Uterus (tissue), 4 donors: Measurements from ENCODE around the gene JMJD6. TPM values are rescaled to one million over a fixed set of nuclear protein-coding genes. Genes with fewer than 3 reads are reported as not detected.

Experiments used
- DNase-seq, 2 donors: peaks; one replicate each; pipeline ENCODE4 v3.0.0-alpha.2; 2019 to 2020
- H3K27ac ChIP-seq, 2 donors: fragments of 200-600 bp; sonication (generic); 1 replicate in 1 of 2; 2 replicates in 1 of 2; pipeline ENCODE4 v1.5.1; 2016 to 2018
- H3K27me3 ChIP-seq, 2 donors: fragments of 200-600 bp; sonication (generic); one replicate each; pipeline ENCODE4 v1.5.1; 2018 to 2019; ENCODE audit warnings: control low read depth in 1 of 2
- H3K36me3 ChIP-seq, 2 donors: fragments of 200-600 bp; sonication (generic); one replicate each; pipeline ENCODE4 v1.5.1; 2019; ENCODE audit warnings: control low read depth in 1 of 2
- H3K4me1 ChIP-seq, 2 donors: fragments of 200-600 bp; sonication (generic); one replicate each; pipeline ENCODE4 v1.5.1; 2018 to 2019; ENCODE audit warnings: control low read depth in 1 of 2
- H3K4me3 ChIP-seq, 2 donors: fragments of 200-600 bp; sonication (generic); 1 replicate in 1 of 2; 2 replicates in 1 of 2; pipeline ENCODE4 v1.5.1; 2018 to 2019; ENCODE audit warnings: mild to moderate bottlenecking in 1 of 2
- H3K9me3 ChIP-seq, 2 donors: fragments of 200-600 bp; sonication (generic); one replicate each; pipeline ENCODE4 v1.5.1; 2019; ENCODE audit warnings: control low read depth in 1 of 2
- POLR2A ChIP-seq, 2 donors: fragments of 450-650 bp; IDR thresholded peaks; one replicate each; pipeline ENCODE4 v1.6.1; 2016; ENCODE audit warnings: antibody characterized with exemption in 2 of 2, mild to moderate bottlenecking in 1 of 2, moderate library complexity in 1 of 2
- intact Hi-C: fragments of 100-400 bp; cut with DNase I; formaldehyde crosslinking; loops from one replicate; pipeline ENCODE4 v1.15.1; 2023; ENCODE audit warnings: low total_unique reads
- total RNA-seq, 4 donors: library from RNA; depleted of rRNA in 3 of 4; stranded (reverse); fragments of >200 nt in 3 of 4; gene quantifications; one replicate each; pipeline versions ENCODE4 v1.1.0 to v1.2.4, GENCODE V29; 2014 to 2023
- TF ChIP-seq, protein P1 (sequence below), 4 experiments: fragments of 200-600 bp in 2 of 4; fragments of 450-650 bp in 2 of 4; sonication (generic) in 2 of 4; IDR thresholded peaks; one replicate each; pipeline ENCODE4 v1.5.1; 2016 to 2019; ENCODE audit warnings: antibody characterized with exemption in 4 of 4, mild to moderate bottlenecking in 2 of 4, moderate library complexity in 1 of 4
- donor health status: DM: yes; HTN: yes; CAD: no.

JMJD6 gene
- total RNA-seq, 4 donors from 2014 or later = 5.9 to 40.8 (median 21.2) TPM

DNA sequence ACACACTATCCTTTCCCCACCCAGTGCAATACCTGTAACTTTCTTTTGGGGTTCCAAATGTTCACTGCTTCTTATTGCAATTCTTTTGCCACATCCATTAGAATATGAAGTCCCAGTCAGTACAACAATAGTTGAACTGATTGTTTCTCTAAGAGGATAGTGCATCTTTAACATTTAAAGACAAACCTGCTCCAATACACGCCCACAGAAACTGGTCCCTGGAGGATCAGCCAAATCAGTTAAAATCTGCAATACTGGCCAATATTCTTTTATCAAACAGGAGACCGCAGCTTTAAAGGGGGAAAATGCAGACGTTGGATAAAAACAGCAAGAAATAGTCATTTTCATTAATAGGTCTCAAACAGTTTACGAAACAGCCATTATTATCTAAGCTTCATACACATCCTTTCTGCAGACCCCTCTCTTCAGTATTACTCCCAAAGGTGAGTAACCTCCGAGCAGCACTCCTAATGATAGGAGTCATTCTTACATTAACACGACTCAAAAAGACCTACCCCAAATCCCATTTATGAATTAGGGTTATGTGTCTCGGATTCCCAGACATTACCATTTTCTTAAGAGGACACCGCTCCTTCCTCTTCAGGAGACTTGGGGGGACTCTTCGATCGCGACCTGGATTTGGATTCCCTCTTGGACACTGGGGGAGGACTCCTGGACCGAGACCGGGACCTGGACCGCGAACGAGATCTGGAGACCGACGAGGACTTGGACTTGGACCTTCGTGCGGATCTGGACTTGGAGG is 9.4 kb upstream of the JMJD6 start:
- H3K27ac ChIP-seq = peak overlapping the region; percentile 100
- intact Hi-C loops = no loop called here
- no peaks in the 10 kb centered on the region for H3K36me3 ChIP-seq

DNA sequence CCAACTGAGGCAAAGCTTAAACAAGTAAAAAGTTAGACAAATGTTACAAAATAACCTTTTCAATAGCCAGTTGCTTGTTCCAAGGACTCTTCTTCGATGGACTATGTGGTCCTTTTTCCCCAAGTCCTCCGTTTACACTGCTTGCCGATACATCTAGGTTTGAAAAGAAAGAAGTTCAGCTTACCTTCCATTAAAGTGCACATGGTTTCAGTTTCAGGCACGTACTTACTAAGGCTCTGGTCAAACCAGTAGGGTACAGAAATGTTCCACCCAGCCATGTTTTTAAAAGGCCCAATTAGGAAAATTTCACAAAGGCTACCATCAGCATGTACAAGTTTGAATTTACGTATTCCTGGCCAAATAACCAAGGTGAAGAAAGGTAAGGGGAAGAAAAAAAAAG is 8.6 kb upstream of the JMJD6 start:
- peaks cover 14% of the 10 kb centered on the region in 2 donors for H3K4me1 ChIP-seq
- peak overlapping the region; percentile 100 for H3K27ac ChIP-seq
- intact Hi-C loops = no loop called here
- no peaks in the 10 kb centered on the region for H3K27me3 ChIP-seq
- no peaks in the 10 kb centered on the region for H3K9me3 ChIP-seq
- peak overlapping the region; percentile 7 to 97 for H3K4me3 ChIP-seq
- H3K36me3 ChIP-seq = no peaks in the 10 kb centered on the region
- DNase-seq = no peak
- TF ChIP-seq, protein P1, sequence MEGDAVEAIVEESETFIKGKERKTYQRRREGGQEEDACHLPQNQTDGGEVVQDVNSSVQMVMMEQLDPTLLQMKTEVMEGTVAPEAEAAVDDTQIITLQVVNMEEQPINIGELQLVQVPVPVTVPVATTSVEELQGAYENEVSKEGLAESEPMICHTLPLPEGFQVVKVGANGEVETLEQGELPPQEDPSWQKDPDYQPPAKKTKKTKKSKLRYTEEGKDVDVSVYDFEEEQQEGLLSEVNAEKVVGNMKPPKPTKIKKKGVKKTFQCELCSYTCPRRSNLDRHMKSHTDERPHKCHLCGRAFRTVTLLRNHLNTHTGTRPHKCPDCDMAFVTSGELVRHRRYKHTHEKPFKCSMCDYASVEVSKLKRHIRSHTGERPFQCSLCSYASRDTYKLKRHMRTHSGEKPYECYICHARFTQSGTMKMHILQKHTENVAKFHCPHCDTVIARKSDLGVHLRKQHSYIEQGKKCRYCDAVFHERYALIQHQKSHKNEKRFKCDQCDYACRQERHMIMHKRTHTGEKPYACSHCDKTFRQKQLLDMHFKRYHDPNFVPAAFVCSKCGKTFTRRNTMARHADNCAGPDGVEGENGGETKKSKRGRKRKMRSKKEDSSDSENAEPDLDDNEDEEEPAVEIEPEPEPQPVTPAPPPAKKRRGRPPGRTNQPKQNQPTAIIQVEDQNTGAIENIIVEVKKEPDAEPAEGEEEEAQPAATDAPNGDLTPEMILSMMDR (IDR thresholded peaks at IDR 0.05) = no peak
- TF ChIP-seq POLR2A (IDR thresholded peaks at IDR 0.05) = no peak

More for the DNA sequence above, 9.4 kb upstream of the JMJD6 start:
- no peaks in the 10 kb centered on the region for H3K27me3 ChIP-seq
- H3K4me1 ChIP-seq = peaks cover 14% of the 10 kb centered on the region in 2 donors
- DNase-seq = no peak
- no peaks in the 10 kb centered on the region for H3K9me3 ChIP-seq
- TF ChIP-seq, protein P1 (IDR thresholded peaks at IDR 0.05) = no peak
- TF ChIP-seq POLR2A (IDR thresholded peaks at IDR 0.05) = no peak
- H3K4me3 ChIP-seq = peak overlapping the region; percentile 96 to 97

DNA sequence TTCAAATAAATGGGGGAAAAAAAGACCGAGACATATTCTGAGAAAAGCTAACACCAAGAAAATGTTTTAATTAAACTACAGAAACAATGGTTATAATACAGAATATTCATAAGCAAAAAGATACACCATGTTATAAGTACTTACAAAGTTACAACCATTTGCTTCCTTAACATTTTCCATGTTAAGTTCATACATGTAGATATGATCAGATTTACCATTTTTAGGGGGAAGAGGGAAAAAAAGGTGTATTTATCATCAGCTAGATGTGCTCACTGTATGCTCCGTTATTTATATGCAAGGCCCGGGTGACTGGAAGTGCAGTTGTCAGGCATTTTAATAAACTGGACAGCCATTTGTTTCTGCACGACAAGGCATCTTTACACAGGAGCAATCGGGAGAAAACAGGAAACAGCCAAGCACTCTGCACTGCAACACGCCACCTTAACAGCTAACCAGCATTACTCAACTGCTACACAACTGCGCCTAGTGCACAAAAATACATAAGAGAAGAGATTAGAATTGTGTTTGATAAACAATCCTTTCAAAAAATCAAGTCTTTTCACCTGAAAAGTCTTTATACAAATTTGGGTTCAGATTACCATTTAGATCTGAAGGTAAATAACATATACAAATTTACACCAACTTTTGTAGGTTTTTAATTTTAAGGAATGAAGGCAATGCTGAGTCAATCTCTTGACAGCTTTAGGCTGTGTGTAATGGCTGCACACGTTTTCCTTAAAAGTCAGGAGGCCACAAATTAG is 7.9 kb upstream of the JMJD6 start:
- Histone ChIP-seq H3K36me3 (no peaks in the 10 kb centered on the region), H3K9me3 (no peaks in the 10 kb centered on the region), H3K4me3 (no peak overlapping the region), H3K4me1 (peaks cover 14% of the 10 kb centered on the region in 2 donors), H3K27ac (peak overlapping the region in 1 of 2 donors; percentile 100), H3K27me3 (no peaks in the 10 kb centered on the region)
- DNase-seq = no peak
- TF ChIP-seq, protein P1 (IDR thresholded peaks at IDR 0.05) = no peak
- TF ChIP-seq POLR2A (IDR thresholded peaks at IDR 0.05) = no peak
- intact Hi-C loops = no loop called here

DNA sequence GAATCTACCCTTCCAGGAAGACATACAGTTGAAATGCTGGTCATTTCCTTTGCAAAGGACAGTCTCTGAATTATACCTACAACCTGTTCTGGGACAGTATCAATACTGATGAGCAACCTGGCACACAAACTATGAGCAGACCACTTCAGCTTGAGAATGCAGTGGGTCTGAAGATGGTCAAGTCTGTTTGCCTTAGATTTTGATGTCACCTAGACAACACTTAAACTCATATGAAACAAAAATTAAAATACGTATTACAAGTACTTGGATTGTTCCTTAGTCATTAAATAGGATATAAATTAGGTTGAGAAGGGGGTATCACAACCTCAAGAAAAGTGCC is 7.2 kb upstream of the JMJD6 start:
- DNase-seq = no peak
- intact Hi-C loops = no loop called here
- H3K36me3 ChIP-seq = no peaks in the 10 kb centered on the region
- no peak overlapping the region for H3K4me3 ChIP-seq
- no peaks in the 10 kb centered on the region for H3K27me3 ChIP-seq
- no peaks in the 10 kb centered on the region for H3K9me3 ChIP-seq
- H3K4me1 ChIP-seq = peaks cover 14% of the 10 kb centered on the region in 2 donors
- no peak overlapping the region for H3K27ac ChIP-seq
- TF ChIP-seq, protein P1 (IDR thresholded peaks at IDR 0.05) = no peak
- no peak for TF ChIP-seq POLR2A (IDR thresholded peaks at IDR 0.05)
